ENCODE data around the gene SIGLEC1.

DNA sequence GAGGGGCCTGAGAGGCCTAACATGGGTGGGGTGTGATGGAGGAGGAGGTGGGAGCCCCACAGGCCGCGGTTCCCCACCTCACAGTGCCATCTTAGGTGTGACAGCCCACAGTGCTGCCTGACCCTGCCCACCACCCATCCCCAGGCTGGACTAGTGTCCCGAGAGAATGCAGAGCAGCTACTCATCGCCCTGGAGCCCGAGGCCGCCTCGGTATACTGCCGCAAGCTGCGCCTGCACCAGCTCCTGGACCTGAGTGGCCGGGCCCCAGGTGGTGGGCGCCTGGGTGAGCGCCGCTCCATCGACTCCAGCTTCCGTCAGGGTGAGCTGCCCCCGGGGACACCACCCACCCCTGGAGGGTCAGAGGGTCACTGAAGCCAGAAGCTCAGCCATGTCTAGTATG, 35.7 kb upstream of the SIGLEC1 start:
- TF ChIP-seq JUN (IDR thresholded peaks at IDR 0.05; ENCODE audit: low read depth, low read length) (no peak), EP300 (IDR thresholded peaks at IDR 0.05; ENCODE audit: borderline replicate concordance in 1 of 2, low read depth in 2 of 2, low read length in 2 of 2) (no peak), ZNF274 (IDR thresholded peaks at IDR 0.05; ENCODE audit: borderline replicate concordance, extremely low read depth, low read length) (no peak), SP2 (IDR thresholded peaks at IDR 0.05; ENCODE audit: low read length) (no peak), CHD1 (IDR thresholded peaks at IDR 0.05; ENCODE audit: low read depth, low read length) (no peak), RXRA (IDR thresholded peaks at IDR 0.05; ENCODE audit: insufficient read depth, low read depth, low read length) (no peak), SP1 (IDR thresholded peaks at IDR 0.05; ENCODE audit: low read depth, low read length) (no peak), CTCF (IDR thresholded peaks at IDR 0.05; ENCODE audit: control extremely low read depth in 1 of 3, insufficient read depth in 1 of 3, low read depth in 1 of 3, low read length in 3 of 3) (no peak)

All from H1 (cell line).